Mesodermal cell (in vitro differentiated cells): ENCODE measurements around the gene HIRA.
"Not testable (repeated sequence)": the region's sequence is repeated elsewhere in the genome, so short reads cannot be mapped to it uniquely, and the experiment has no call there.

Experiments
- H3K27ac ChIP-seq: 2 replicates; pipeline ENCODE4 v1.7.0; 2013; ENCODE audit warnings: mild to moderate bottlenecking, low read depth, low read length, moderate library complexity; ENCODE audit not compliant: severe bottlenecking
- H3K36me3 ChIP-seq: 2 replicates; pipeline ENCODE4 v1.7.1; 2013; ENCODE audit warnings: mild to moderate bottlenecking, low read length, moderate library complexity; ENCODE audit not compliant: control insufficient read depth, insufficient read depth
- H3K4me1 ChIP-seq: one replicate; pipeline ENCODE4 v1.7.1; 2013; ENCODE audit warnings: mild to moderate bottlenecking, low read length; ENCODE audit not compliant: insufficient read depth, control insufficient read depth, poor library complexity, severe bottlenecking
- H3K4me3 ChIP-seq: 2 replicates; pipeline ENCODE4 v1.7.0; 2013; ENCODE audit warnings: low read length, control low read depth, mild to moderate bottlenecking; ENCODE audit not compliant: insufficient read depth, poor library complexity, severe bottlenecking; ENCODE audit errors: extremely low read depth
- H3K9me3 ChIP-seq: 2 replicates; pipeline ENCODE4 v1.7.1; 2013; ENCODE audit warnings: mild to moderate bottlenecking, low read length, moderate library complexity; ENCODE audit not compliant: control insufficient read depth
- WGBS, 2 experiments: methylation state at CpG; one replicate each; pipeline ENCODE4 v1.1.5; 2013; ENCODE audit warnings: missing lambda C conversion rate in 2 of 2; ENCODE audit not compliant: insufficient coverage in 2 of 2; 5-methylcytosine and 5-hydroxymethylcytosine counted together

The HIRA gene

GRCh38 chr22:19320136-19320535 lies 111.4 kb downstream of the HIRA start:
- H3K36me3 ChIP-seq, H3K4me3 ChIP-seq, H3K27ac ChIP-seq, H3K4me1 ChIP-seq: not testable (repeated sequence)
- peaks cover 24% of the 10 kb centered on the region for H3K9me3 ChIP-seq
- WGBS, 2 experiments: 85 to 100% methylated on average over 2 of the region's 8 CpGs

DNA sequence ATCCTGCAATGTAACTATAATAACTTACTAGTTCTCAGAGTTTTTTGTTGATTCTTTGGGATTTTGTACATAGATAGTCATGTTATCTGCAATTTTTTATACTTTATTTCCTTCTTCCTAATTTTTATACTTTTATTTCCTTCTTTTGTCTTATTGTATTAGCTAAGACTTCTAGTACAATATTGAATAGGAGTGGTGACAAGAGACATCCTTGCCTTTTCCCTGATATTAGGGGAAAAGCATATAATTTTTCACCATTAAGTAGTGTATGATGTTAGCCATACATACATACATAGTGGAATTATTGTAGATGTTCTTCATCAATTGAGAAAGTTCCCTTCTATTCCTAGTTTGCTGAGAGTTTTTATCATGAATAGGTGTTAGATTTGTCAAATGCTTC lies 112.3 kb downstream of the HIRA start:
- no peak overlapping the region for H3K4me3 ChIP-seq
- H3K36me3 ChIP-seq: no peaks in the 10 kb centered on the region
- no peak overlapping the region for H3K27ac ChIP-seq
- H3K9me3 ChIP-seq: peaks cover 24% of the 10 kb centered on the region
- no peaks in the 10 kb centered on the region for H3K4me1 ChIP-seq

DNA sequence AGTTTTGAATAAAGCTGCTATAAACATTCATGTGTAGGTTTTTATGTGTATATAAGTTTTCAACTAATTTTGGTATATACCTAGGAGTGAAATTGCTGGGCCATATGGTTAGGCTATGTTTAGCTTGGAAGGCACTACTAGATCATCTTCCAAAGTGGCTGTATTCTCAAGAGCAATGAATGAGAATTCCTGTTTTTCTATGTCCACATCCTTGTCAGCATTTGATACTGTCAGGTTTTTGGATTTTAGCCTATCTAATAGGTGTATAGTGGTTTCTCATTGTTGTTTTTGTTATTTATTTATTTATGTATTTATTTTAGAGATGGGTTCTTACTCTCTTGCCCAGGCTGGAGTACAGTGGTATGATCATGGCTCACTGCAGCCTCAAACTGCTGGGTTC lies 113.7 kb downstream of the HIRA start:
- Histone ChIP-seq H3K27ac (no peak overlapping the region), H3K36me3 (no peaks in the 10 kb centered on the region), H3K4me3 (no peak overlapping the region), H3K9me3 (peaks cover 24% of the 10 kb centered on the region), H3K4me1 (no peaks in the 10 kb centered on the region)

- no peaks in the 10 kb centered on the region for H3K4me1 ChIP-seq
- 50% methylated on average over 1 of the region's 2 CpGs; no CpG with 5 or more reads in 1 of the 2 experiments for WGBS, 2 experiments
- H3K9me3 ChIP-seq: no peaks in the 10 kb centered on the region
- no peak overlapping the region for H3K27ac ChIP-seq
- H3K36me3 ChIP-seq: no peaks in the 10 kb centered on the region
- H3K4me3 ChIP-seq: no peak overlapping the region
These were observed 123.7 kb downstream of the HIRA start for GRCh38 chr22:19307872-19308271.

GRCh38 chr22:19306535-19306934 lies 125.0 kb downstream of the HIRA start:
- H3K36me3 ChIP-seq: not testable (repeated sequence)

DNA sequence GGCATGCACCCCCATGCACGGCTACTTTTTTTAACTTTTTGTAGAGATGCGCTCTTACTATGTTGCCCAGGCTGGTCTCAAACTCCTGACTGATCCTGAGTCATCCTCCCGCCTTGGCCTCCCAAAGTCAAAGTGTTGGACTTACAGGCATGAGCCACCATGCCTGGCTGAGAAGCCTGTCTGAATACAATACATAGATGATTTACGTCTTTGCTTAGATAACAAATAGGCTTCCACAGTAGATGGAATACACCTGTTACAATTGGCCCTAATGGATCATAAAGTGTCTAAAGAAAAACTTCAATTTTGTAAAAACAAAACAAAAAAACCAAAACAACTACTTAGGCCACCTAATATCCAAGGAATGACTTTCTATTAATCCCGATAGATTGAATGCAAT lies 127.0 kb downstream of the HIRA start:
- WGBS, 2 experiments: 94% methylated on average over 3 of the region's 5 CpGs
- H3K4me3 ChIP-seq: no peak overlapping the region
- no peaks in the 10 kb centered on the region for H3K9me3 ChIP-seq
- H3K27ac ChIP-seq: no peak overlapping the region
- no peaks in the 10 kb centered on the region for H3K4me1 ChIP-seq
- H3K36me3 ChIP-seq: no peaks in the 10 kb centered on the region

More at GRCh38 chr22:19306535-19306934, 125.0 kb downstream of the HIRA start:
- H3K27ac ChIP-seq, H3K4me3 ChIP-seq, H3K4me1 ChIP-seq, H3K9me3 ChIP-seq: not testable (repeated sequence)
- 89 to 90% methylated on average over 5 to 6 of the region's 6 CpGs for WGBS, 2 experiments

DNA sequence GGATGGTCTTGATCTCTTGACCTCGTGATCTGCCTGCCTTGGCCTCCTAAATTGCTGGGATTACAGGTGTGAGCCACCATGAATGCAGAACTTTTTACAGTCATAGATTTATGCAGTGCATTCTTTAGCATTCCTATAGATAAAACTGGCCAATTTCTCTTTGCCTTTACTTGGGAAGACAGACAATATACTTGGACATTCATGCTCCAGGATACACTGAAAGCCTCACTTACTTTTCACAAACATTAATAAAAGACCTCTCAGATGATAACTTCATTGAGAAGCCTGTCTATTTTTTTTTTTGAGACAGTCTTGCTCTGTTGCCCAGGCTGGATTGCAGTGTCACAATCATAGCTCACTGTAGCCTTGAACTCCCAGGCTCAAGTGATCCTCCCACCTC lies 127.7 kb downstream of the HIRA start:
- Histone ChIP-seq H3K36me3 (no peaks in the 10 kb centered on the region), H3K9me3 (no peaks in the 10 kb centered on the region), H3K27ac (no peak overlapping the region), H3K4me1 (no peaks in the 10 kb centered on the region), H3K4me3 (no peak overlapping the region)
- WGBS, 2 experiments: 50% methylated on average over 1 of the region's 1 CpG; no CpG with 5 or more reads in 1 of the 2 experiments

GRCh38 chr22:19295733-19296132 lies 135.8 kb downstream of the HIRA start:
- Histone ChIP-seq H3K36me3 (no peaks in the 10 kb centered on the region), H3K4me3 (no peak overlapping the region), H3K27ac (no peak overlapping the region), H3K4me1 (no peaks in the 10 kb centered on the region), H3K9me3 (no peaks in the 10 kb centered on the region)

DNA sequence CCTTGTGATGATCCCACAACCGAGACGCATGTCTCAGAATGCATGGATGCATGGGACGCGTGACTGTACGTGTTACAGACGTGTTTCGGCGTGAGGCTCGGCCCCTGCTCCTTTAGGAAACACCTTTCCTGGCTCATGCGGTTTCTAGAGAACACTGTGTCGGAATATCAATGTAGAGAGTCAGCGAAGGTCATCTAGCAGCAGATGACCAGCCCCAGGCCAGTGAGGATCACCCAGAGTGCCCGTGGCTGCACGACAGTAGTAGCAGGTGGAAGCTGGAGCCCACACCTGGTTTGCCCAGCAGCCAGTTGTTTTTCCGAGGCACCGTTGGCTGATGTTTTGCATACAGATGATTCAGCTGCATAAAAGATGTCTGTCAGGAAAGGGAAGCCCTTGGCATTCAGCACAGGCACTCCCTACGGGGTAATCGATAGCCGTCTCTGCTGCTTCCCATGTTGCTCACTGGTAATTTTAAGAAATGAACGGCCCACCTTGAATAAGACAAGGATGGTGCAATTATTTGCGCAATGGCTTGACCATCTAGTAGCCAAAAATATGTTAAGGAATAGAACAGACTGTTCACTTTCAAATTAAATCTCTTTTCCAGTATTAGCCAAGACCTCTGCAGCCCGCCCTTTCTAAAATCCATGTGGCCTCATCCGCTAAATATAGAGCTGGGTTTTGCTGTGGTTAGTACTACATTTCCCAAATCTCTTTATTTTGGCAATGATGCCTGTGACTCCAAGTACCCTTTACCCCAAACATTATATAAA lies 138.9 kb downstream of the HIRA start:
- H3K4me3 ChIP-seq: no peak overlapping the region
- H3K9me3 ChIP-seq: no peaks in the 10 kb centered on the region
- H3K27ac ChIP-seq: no peak overlapping the region
- peaks cover 9% of the 10 kb centered on the region for H3K4me1 ChIP-seq
- WGBS, 2 experiments: 91 to 94% methylated on average over 20 to 21 of the region's 23 CpGs
- no peaks in the 10 kb centered on the region for H3K36me3 ChIP-seq

- H3K9me3 ChIP-seq: no peaks in the 10 kb centered on the region
- H3K4me1 ChIP-seq: peaks cover 13% of the 10 kb centered on the region
- H3K4me3 ChIP-seq: peak within 1 kb of the TSS; percentile 75
- whole genome bisulfite sequencing, 2 experiments: 15 to 17% methylated on average over 43 to 46 of the region's 74 CpGs
- H3K36me3 ChIP-seq: no peaks in the 10 kb centered on the region
- no peak within 1 kb of the TSS for H3K27ac ChIP-seq
These were observed 139.7 kb downstream of the HIRA start, which contains the start of gene CLTCL1 for GRCh38 chr22:19291580-19292457. CLTCL1 (minus strand) TSS chr22:19291719; CDS start chr22:19291641, 78 bp downstream.

GRCh38 chr22:19291218-19291579 lies 140.3 kb downstream of the HIRA start:
- no peaks in the 10 kb centered on the region for H3K9me3 ChIP-seq
- WGBS, 2 experiments: 0% methylated on average over 31 to 37 of the region's 41 CpGs
- H3K4me3 ChIP-seq: peak overlapping the region; percentile 75
- no peaks in the 10 kb centered on the region for H3K36me3 ChIP-seq
- no peak overlapping the region for H3K27ac ChIP-seq
- H3K4me1 ChIP-seq: peaks cover 13% of the 10 kb centered on the region
